Activated CD8-positive, alpha-beta memory T cell treated with anti-CD3 and anti-CD28 coated beads, Interleukin-2, amount 10 ng/mL, durations not matched to agents 7 days and 5 days (primary cell): Measurements from ENCODE around the gene HLCS. TPM values are rescaled to one million over a fixed set of nuclear protein-coding genes. Genes with fewer than 3 reads are reported as not detected.

Experiments
- ATAC-seq: fragments of 150-1000 bp; cut with Tn5 transposase; one replicate; pipeline ENCODE4 v1.10.0; 2021; ENCODE audit warnings: moderate library complexity
- CTCF ChIA-PET: fragments of 350-600 bp; sonication (Branson Sonifier 250); formaldehyde crosslinking; loops from one replicate; lab custom pipeline; 2021; ENCODE audit warnings: antibody characterized with exemption; lab: Charles Lee
- DNase-seq: peaks from one replicate; pipeline ENCODE4 v3.0.0-alpha.2; 2020
- H3K27ac Mint-ChIP-seq: one replicate; pipeline ENCODE4 v1.8.0; 2021; ENCODE audit warnings: mild to moderate bottlenecking, mixed read lengths
- H3K27me3 Mint-ChIP-seq: one replicate; pipeline ENCODE4 v1.8.0; 2021; ENCODE audit warnings: mixed read lengths
- H3K36me3 Mint-ChIP-seq: one replicate; pipeline ENCODE4 v1.8.0; 2021; ENCODE audit warnings: mild to moderate bottlenecking, mixed read lengths
- H3K4me1 Mint-ChIP-seq: one replicate; pipeline ENCODE4 v1.8.0; 2021; ENCODE audit warnings: mixed read lengths
- H3K4me3 Mint-ChIP-seq: one replicate; pipeline ENCODE4 v1.8.0; 2021; ENCODE audit warnings: mild to moderate bottlenecking, moderate library complexity, mixed read lengths
- H3K9me3 Mint-ChIP-seq: one replicate; pipeline ENCODE4 v1.8.0; 2022; ENCODE audit warnings: low read depth, mixed read lengths
- total RNA-seq, 2 experiments: library from RNA; stranded (reverse); gene quantifications; one replicate each; pipeline ENCODE4 v1.2.3, GENCODE V29; 2021

The HLCS gene
- total RNA-seq, 2 experiments from 2014 or later: 14.2 to 16.2 TPM

DNA sequence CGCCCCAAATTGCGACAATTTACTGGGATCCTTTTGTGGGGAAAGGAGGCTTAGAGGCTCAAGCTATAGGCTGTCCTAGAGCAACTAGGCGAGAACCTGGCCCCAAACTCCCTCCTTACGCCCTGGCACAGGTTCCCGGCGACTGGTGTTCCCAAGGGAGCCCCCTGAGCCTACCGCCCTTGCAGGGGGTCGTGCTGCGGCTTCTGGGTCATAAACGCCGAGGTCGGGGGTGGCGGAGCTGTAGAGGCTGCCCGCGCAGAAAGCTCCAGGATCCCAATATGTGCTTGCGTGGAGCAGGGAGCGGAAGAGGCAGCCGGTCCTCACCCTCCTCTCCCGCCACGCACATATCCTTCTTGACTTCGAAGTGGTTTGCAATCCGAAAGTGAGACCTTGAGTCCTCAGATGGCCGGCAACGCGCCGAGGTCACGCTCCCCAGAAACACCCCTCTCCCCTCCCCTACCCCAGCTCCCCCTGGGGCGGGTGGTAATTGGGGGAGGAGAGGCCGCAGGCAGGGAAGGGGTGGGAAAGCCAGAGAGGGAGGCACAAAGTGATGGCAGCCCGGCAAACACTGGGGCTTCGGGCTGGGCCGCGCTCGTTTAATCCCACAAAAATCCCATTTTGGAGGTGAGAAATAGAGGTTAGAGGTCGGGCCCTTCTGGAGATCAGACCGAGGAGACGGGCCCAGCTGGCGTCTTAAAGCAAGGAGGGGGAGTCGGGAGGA, 261.4 kb downstream of the HLCS start:
- Mint-ChIP-seq H3K27me3 (peaks cover 92% of the 10 kb centered on the region), H3K36me3 (peaks cover 2% of the 10 kb centered on the region), H3K4me1 (peaks cover 17% of the 10 kb centered on the region), H3K27ac (no peak overlapping the region), H3K9me3 (no peaks in the 10 kb centered on the region), H3K4me3 (no peak overlapping the region)
- DNase-seq: peak; percentile 16
- CTCF ChIA-PET: interaction anchor here (1.5 kb wide), 1 partner anchor 9 kb away, joined by 3 read pairs; no protein-coding TSS in a partner anchor
- ATAC-seq: no peak

DNA sequence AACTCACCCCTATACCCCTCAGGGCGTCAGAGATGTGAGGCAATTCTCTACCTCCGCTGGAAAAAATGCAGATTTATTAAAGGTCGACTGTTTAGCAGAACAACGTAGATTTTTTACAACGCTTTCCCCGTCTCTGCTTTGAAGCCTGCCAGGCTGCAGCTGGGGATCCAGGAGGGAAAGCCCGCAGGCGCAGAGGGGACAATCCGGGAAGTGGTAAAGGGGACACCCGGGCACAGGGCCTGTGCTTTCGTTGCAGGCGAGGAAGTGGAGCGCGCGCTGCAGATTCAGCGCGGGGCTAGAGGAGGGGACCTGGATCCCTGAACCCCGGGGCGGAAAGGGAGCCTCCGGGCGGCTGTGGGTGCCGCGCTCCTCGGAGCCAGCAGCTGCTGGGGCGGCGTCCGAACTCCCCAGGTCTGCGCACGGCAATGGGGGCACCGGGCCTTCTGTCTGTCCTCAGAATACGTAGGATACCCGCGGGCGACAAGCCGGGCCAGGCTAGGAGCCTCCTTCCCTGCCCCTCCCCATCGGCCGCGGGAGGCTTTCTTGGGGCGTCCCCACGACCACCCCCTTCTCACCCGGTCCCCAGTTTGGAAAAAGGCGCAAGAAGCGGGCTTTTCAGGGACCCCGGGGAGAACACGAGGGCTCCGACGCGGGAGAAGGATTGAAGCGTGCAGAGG, 262.1 kb downstream of the HLCS start:
- Mint-ChIP-seq H3K27me3 (peaks cover 88% of the 10 kb centered on the region), H3K27ac (no peak overlapping the region), H3K36me3 (peaks cover 2% of the 10 kb centered on the region), H3K4me3 (no peak overlapping the region), H3K4me1 (peaks cover 16% of the 10 kb centered on the region), H3K9me3 (no peaks in the 10 kb centered on the region)
- ATAC-seq: no peak
- DNase-seq: peak; percentile 35
- CTCF ChIA-PET: no interaction called here

DNA sequence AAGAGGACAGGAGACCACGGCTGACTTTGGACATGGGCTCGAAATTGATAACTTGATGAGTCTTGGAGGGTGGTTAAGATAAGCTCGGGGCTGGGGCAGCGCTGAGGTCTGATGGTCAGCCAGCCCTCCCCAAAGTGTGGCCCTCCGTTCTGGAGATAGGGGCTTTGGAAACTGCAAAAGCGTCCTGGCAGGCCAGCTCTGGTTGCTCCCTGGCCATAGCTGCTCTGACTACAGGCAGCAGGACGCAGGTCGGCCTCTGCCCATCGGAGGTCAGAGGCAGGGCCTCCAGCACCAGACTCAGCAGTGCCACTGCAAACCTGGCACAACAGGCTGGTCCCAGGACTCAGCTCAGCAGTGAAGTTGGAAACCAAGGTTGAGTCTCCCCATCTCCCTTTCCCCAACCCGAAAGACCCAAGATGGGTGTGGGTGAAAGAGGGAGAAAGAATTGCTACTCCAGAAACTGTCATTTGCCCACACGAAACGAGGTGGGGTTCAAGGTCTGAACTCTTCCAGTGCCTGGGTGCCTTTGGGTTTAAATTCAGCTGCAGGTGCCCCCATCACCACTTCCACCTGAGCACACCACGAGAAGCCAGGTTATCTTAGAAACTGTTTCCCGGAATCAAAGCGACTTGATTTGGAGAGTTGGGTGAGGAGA, 262.7 kb downstream of the HLCS start:
- Mint-ChIP-seq H3K9me3 (no peaks in the 10 kb centered on the region), H3K4me3 (no peak overlapping the region), H3K27ac (no peak overlapping the region), H3K4me1 (peaks cover 16% of the 10 kb centered on the region), H3K27me3 (peaks cover 83% of the 10 kb centered on the region), H3K36me3 (peaks cover 2% of the 10 kb centered on the region)
- DNase-seq (peak; percentile 26), ATAC-seq (no peak)
- CTCF ChIA-PET: no interaction called here

DNA sequence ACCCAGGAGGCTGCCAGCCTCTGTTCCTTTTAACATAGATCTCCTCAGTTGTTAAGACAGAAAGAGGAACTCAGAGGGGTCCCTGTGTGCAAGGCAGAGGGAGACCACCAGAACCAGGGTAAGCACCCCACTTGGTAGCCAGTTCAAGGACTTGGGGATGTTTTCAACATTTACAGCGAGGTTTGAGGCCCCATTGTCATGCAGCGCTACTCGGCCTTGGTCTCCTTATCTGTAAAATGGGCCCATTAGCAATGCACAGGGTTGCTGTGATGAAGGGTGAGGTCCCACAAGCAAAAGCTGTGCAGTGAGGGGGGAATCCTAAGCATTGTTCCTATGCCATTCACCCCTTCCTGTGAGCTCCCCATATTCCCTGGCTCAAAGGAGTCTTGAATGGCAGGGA, 263.3 kb downstream of the HLCS start:
- H3K4me3 Mint-ChIP-seq: no peak overlapping the region
- H3K27ac Mint-ChIP-seq: no peak overlapping the region
- H3K4me1 Mint-ChIP-seq: peaks cover 14% of the 10 kb centered on the region
- peaks cover 80% of the 10 kb centered on the region for H3K27me3 Mint-ChIP-seq
- H3K9me3 Mint-ChIP-seq: no peaks in the 10 kb centered on the region
- CTCF ChIA-PET: no interaction called here
- DNase-seq: peak; percentile 23
- no peak for ATAC-seq
- peaks cover 2% of the 10 kb centered on the region for H3K36me3 Mint-ChIP-seq

DNA sequence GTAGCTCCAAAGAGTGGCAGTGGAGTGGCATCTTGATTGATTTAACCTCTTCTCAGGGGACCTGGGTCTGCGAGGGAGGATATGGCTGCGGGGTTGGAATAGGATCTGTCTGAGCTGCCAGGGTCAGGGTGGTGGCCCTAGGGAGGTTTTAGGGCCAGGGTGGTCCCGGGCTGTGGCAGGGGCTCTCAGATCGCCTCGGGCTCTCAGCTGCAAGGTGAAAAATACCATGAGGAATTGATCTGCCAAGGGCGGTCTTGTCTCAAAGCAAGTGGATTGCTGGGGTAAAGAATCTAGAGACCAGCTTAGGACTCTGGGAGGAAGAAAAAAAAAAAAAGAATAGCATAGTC, 263.9 kb downstream of the HLCS start:
- Mint-ChIP-seq H3K9me3 (no peaks in the 10 kb centered on the region), H3K27me3 (peaks cover 83% of the 10 kb centered on the region), H3K27ac (no peak overlapping the region), H3K4me1 (peaks cover 14% of the 10 kb centered on the region), H3K36me3 (peaks cover 2% of the 10 kb centered on the region), H3K4me3 (no peak overlapping the region)
- peak; percentile 23 for DNase-seq
- CTCF ChIA-PET: interaction anchor here (0.6 kb wide), 1 partner anchor 295 kb away, joined by 3 read pairs; no protein-coding TSS in a partner anchor
- ATAC-seq: no peak

DNA sequence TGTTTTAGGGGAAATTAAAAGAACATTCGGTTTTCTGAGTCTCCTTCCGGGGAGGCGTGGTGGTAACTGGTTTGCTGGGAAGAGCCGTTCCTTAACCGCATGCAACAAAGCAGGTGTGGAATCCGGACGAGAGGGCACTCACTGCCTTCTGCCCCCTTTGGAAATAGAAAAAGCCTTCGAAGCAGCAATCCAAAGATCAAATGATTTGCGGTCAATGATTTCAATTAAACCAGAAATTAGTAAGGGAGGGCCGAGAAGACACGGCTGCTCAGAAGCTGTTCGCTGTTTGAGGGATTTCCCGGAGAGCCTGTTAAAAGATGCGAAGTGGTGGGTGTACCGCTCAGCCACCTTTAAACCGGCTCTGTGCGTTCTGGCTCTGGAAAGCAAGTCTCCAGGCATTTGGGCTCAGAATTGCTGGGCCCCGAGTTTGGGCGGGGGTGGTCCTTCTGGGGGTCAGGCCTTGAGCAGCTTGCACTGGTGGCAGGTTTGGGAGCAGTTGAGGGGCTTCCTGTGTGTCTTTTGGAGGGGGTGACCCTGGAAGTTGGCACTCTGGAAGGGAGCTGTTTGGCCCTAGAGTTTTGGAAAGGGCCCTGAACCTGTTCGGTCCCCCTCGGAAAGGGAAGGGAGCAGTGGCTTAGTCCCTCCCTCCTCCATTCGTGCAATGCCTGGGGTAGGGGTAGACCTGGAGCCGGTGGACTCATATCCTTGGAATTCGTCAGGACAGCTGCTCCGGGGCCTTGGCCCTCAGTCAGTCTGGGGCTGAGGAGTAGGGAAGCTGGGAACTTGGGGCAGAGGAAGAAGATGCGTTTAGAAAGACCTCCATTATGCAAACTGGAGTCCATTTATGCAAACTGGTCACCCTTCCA, 264.5 kb downstream of the HLCS start:
- Mint-ChIP-seq H3K27ac (no peak overlapping the region), H3K9me3 (no peaks in the 10 kb centered on the region), H3K36me3 (peaks cover 2% of the 10 kb centered on the region), H3K4me1 (peaks cover 14% of the 10 kb centered on the region), H3K4me3 (no peak overlapping the region), H3K27me3 (peaks cover 83% of the 10 kb centered on the region)
- ATAC-seq (no peak), DNase-seq (peak; percentile 25)
- CTCF ChIA-PET: interaction anchor here (0.6 to 1.8 kb wide), 2 partner anchors 10 to 295 kb away, joined by 3 to 4 read pairs; no protein-coding TSS in a partner anchor

DNA sequence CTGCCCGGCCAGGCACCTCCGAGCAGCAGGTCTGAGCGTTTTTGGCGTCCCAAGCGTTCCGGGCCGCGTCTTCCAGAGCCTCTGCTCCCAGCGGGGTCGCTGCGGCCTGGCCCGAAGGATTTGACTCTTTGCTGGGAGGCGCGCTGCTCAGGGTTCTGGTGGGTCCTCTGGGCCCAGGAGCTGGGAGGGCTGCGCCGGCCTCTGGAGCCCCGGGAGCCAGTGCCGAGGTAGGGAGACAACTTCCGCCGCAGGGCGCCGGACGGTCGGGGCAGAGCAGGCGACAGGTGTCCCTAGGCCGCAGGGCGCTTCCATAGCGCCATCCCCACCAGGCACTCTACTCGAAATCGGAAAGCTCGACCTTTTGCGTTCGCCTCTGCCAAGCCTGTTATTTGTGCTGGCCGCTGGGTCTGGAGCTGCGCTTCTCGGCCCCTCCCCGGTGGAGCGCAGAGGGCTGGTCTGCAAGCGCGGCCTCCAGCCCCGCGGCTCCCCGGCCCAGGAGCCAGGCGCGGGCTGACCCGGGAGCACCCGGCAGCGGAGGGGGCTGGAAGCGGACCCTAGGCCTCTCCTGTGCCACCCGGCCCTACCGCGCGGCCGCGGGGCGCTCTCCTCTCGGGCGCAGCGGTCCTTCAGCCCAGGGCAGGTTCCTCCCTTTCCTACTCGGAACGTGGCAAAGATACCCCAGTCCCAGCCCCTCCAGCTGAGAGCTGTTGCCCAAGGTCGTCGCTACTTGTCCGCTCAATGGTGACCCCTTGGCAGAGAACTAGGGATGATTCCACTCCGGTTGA, 265.3 kb downstream of the HLCS start:
- Mint-ChIP-seq H3K9me3 (no peaks in the 10 kb centered on the region), H3K4me1 (peaks cover 7% of the 10 kb centered on the region), H3K27ac (no peak overlapping the region), H3K36me3 (peaks cover 2% of the 10 kb centered on the region), H3K27me3 (peaks cover 83% of the 10 kb centered on the region), H3K4me3 (no peak overlapping the region)
- CTCF ChIA-PET: interaction anchor here (1.8 kb wide), 1 partner anchor 9 kb away, joined by 4 read pairs; no protein-coding TSS in a partner anchor
- ATAC-seq (no peak), DNase-seq (no peak)

Other genes starting within 250 kb of the HLCS start
- under 1 TPM in 1 of 2 experiments, not detected in 1; 0.14 TPM for gene RIPPLY3, start 40.0 kb upstream of the HLCS start, total RNA-seq
- 10 to 100 TPM; 16.1 to 16.6 TPM for gene PIGP, start 106.4 kb upstream of the HLCS start, total RNA-seq
- 10 to 100 TPM; 44.0 to 55.0 TPM for gene TTC3, start 106.6 kb upstream of the HLCS start, total RNA-seq